Effector memory CD8-positive, alpha-beta T cell (primary cell): ENCODE measurements around the gene ERC1.

Experiments used
- ATAC-seq: fragments of 150-1000 bp; cut with Tn5 transposase; replicated peaks from 2 replicates; pipeline ENCODE4 v1.10.0; 2021; ENCODE audit warnings: mild to moderate bottlenecking, moderate library complexity
- DNase-seq, 3 experiments: peaks; one replicate each; pipeline ENCODE4 v3.0.0; 2021
- H3K27ac Mint-ChIP-seq, 2 donors: one replicate each; pipeline ENCODE4 v1.8.0; 2022; ENCODE audit warnings: mild to moderate bottlenecking in 2 of 2, mixed read lengths in 2 of 2, moderate library complexity in 2 of 2
- H3K27me3 Mint-ChIP-seq, 2 donors: one replicate each; pipeline ENCODE4 v1.8.0; 2022; ENCODE audit warnings: mixed read lengths in 2 of 2
- H3K36me3 Mint-ChIP-seq: one replicate; pipeline ENCODE4 v1.8.0; 2022; ENCODE audit warnings: mild to moderate bottlenecking, moderate library complexity, mixed read lengths; ENCODE audit not compliant: insufficient read depth
- H3K4me1 Mint-ChIP-seq, 2 donors: one replicate each; pipeline ENCODE4 v1.8.0; 2022; ENCODE audit warnings: low read depth in 2 of 2, mixed read lengths in 2 of 2
- H3K4me3 Mint-ChIP-seq, 2 donors: one replicate each; pipeline ENCODE4 v1.8.0; 2022; ENCODE audit warnings: mild to moderate bottlenecking in 2 of 2, mixed read lengths in 2 of 2, moderate library complexity in 2 of 2
- H3K9me3 Mint-ChIP-seq, 2 donors: one replicate each; pipeline ENCODE4 v1.8.0; 2022; ENCODE audit warnings: mixed read lengths in 2 of 2

Gene ERC1

DNA sequence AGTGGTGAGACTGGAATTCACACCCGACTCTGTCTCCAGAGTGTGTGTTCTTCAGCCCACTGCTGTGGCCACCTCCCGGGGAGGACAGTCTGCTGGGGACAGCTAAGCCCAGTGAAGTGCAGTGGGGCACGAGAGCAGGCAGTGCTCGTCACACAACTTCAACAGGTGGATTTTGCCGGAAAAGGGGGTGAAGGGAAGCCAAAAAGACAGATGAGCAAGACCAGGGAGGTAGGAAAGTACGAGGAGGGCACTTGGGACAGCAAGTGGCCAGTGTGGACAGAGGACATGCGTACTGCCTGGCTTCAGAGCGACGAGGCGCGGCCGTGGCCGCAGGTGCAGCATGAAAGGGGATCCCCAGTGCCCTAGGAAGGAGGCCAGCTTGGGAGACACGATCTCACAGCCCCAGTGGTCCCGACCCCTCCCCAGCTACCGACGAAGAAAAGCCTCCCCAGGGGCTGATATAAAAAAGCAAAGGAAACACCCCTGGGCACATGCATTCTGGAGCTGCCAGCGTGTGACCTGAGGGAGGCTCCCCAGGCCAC, 507.2 kb downstream of the ERC1 start:
- DNase-seq (no peak), ATAC-seq (no peak)
- H3K4me3 Mint-ChIP-seq, result no peak overlapping the region
- peaks cover 13 to 41% of the 10 kb centered on the region in 2 donors for H3K27me3 Mint-ChIP-seq
- H3K27ac Mint-ChIP-seq, result no peak overlapping the region
- no peaks in the 10 kb centered on the region for H3K9me3 Mint-ChIP-seq
- peaks cover 0 to 2% of the 10 kb centered on the region in 2 donors for H3K4me1 Mint-ChIP-seq
- H3K36me3 Mint-ChIP-seq, result peaks cover 8% of the 10 kb centered on the region

- Mint-ChIP-seq H3K27me3 (peaks cover 22 to 52% of the 10 kb centered on the region in 2 donors), H3K4me1 (peaks cover 3 to 5% of the 10 kb centered on the region in 2 donors), H3K9me3 (no peaks in the 10 kb centered on the region), H3K36me3 (peaks cover 8% of the 10 kb centered on the region), H3K4me3 (no peak overlapping the region), H3K27ac (no peak overlapping the region)
- ATAC-seq, result no peak
- DNase-seq, result no peak
These were observed 508.3 kb downstream of the ERC1 start for GRCh38 chr12:1499351-1499750.

DNA sequence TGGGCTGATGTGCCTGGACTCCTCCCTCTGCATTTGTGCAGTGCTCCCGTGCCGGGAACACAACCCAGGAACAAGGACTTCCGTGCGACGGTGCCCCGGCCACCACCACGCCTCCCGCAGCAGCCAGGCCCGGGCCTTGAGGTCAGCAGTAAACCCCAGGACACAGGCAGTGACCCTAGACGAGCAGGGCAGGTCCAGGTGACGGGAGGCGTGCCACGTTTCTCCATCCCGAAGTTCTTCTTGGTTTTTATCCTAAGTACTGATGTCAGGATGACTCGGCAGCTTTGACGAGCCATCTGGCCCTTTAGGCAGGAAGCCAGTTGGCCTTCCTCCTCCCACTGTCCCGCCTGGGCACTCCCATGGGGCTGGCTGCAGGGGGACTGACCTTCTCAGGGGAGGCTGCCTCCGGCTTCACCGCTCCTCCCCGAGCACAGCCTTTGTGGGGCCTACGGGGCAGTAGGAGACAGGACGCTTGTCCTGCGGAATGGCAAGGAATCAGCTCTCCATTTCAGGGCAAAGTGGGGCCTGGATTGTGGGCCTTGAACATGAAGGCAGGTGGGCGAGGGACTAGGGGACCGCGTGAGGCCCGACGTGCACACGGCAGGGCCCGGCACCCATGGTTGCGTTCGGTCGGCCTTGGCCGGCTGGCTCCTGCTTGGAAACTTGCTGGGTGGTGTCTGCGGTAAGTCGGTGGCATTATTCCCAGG, 509.2 kb downstream of the ERC1 start:
- peaks cover 8% of the 10 kb centered on the region for H3K36me3 Mint-ChIP-seq
- peaks cover 31 to 61% of the 10 kb centered on the region in 2 donors for H3K27me3 Mint-ChIP-seq
- peaks cover 9 to 11% of the 10 kb centered on the region in 2 donors for H3K4me1 Mint-ChIP-seq
- DNase-seq (no peak), ATAC-seq (no peak)
- H3K4me3 Mint-ChIP-seq, result no peak overlapping the region
- H3K9me3 Mint-ChIP-seq, result no peaks in the 10 kb centered on the region
- H3K27ac Mint-ChIP-seq, result no peak overlapping the region

- Mint-ChIP-seq H3K27me3 (peaks cover 32 to 66% of the 10 kb centered on the region in 2 donors), H3K4me1 (peaks cover 9 to 11% of the 10 kb centered on the region in 2 donors), H3K4me3 (no peak overlapping the region), H3K9me3 (no peaks in the 10 kb centered on the region), H3K27ac (no peak overlapping the region), H3K36me3 (peaks cover 8% of the 10 kb centered on the region)
- DNase-seq, result no peak
- ATAC-seq, result no peak
These were observed 510.0 kb downstream of the ERC1 start for GRCh38 chr12:1501001-1501400.

GRCh38 chr12:1501695-1502378, 510.8 kb downstream of the ERC1 start:
- Mint-ChIP-seq H3K27ac (no peak overlapping the region), H3K36me3 (peaks cover 8% of the 10 kb centered on the region), H3K27me3 (peaks cover 39 to 66% of the 10 kb centered on the region in 2 donors), H3K4me3 (no peak overlapping the region), H3K4me1 (peaks cover 9 to 11% of the 10 kb centered on the region in 2 donors), H3K9me3 (no peaks in the 10 kb centered on the region)
- no peak for DNase-seq
- ATAC-seq, result no peak

DNA sequence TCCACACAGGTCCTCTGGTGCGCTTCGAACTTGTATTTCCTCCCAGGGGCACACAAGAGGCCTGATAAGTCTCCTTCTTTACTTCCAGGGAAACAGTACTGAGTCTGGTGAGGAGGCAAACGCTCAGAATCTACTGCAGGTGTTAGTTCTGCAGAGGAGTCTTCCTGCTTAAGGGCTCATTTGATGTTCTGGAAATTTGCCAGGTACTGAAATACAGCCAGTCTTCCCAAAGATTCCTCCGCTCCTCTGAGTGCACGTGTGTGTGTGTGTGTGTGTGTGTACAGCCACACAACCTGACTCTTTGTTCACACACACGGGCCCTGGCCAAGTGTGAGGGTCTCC, 511.3 kb downstream of the ERC1 start:
- Mint-ChIP-seq H3K9me3 (no peaks in the 10 kb centered on the region), H3K27me3 (peaks cover 40 to 66% of the 10 kb centered on the region in 2 donors), H3K27ac (no peak overlapping the region), H3K4me1 (peaks cover 9 to 11% of the 10 kb centered on the region in 2 donors), H3K36me3 (peaks cover 6% of the 10 kb centered on the region), H3K4me3 (no peak overlapping the region)
- ATAC-seq, result no peak
- DNase-seq, result no peak

DNA sequence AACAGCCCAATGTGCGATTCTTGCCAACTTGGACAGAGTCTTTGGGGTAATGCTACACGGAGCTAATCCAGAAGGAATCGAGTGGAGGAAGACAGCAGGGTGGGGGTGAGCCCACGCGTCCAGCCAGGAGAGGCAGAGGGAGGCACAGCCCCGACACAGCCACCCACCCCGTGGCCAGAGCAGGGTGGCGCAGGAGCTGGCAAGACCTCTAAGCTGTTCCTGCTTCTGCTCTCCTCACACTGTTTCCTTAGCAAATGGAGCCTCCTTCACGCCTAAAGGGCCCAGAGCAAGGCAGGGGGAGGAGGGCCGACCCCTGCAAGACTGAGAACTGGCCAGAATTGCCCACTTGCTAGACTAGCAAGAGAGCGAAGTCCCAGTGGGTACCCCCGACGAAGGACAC, 511.8 kb downstream of the ERC1 start:
- DNase-seq (no peak), ATAC-seq (no peak)
- Mint-ChIP-seq H3K36me3 (peaks cover 3% of the 10 kb centered on the region), H3K27me3 (peaks cover 40 to 66% of the 10 kb centered on the region in 2 donors), H3K27ac (no peak overlapping the region), H3K4me1 (peaks cover 9 to 11% of the 10 kb centered on the region in 2 donors), H3K9me3 (no peaks in the 10 kb centered on the region), H3K4me3 (no peak overlapping the region)

DNA sequence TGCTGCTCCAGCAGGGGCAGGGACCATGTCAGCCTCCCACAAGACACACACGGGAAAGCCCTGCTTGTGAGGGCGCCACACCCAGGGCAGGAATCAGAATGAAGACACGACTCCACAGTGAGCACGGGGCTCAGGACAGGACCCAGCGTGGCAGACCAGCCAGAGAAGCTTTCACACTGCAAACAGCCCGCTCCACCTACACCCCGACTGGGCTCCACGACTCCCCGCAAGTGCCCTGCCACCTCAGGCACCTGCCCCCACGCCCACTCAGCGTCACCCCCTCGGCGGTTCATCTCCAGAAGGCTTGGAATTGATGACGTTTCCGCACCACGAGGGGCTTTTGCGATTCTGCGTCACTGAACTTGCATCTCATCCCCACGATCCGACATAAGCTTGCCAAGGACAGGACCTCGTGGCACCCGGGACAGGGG, 512.3 kb downstream of the ERC1 start:
- Mint-ChIP-seq H3K36me3 (no peaks in the 10 kb centered on the region), H3K27me3 (peaks cover 40 to 66% of the 10 kb centered on the region in 2 donors), H3K27ac (no peak overlapping the region), H3K4me3 (no peak overlapping the region), H3K9me3 (no peaks in the 10 kb centered on the region), H3K4me1 (peaks cover 9 to 11% of the 10 kb centered on the region in 2 donors)
- DNase-seq (no peak), ATAC-seq (no peak)

DNA sequence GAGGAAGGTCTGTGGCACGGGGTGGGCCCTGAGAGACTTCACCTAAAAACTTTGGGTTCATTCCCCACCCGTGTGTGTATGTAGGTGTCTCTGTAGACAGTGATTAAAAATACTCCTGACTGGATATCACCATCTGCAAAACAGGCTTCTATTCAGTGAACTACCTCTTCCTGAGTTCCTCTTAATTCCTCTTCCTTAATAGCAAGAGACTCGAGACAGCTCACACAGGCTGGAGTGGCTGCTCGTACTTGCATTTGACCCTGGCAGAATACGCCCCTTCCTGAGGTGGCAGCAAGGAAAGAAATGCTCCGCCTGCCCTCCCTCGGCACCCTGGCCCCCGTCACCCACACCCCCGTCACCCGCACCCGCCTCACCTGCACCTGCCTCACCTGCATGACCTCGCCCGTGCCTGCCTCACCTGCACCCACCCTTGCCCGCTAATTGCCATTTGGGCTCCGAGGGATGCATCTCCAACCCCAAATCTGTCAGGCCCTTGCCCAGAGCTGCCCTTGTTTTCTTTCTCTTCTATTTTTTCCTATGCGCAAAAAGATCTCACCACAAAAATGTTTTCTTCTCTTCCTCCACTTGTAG, 513.4 kb downstream of the ERC1 start:
- peak overlapping the region in 1 of 2 donors; percentile 30 for H3K27ac Mint-ChIP-seq
- no peaks in the 10 kb centered on the region for H3K36me3 Mint-ChIP-seq
- peaks cover 9 to 11% of the 10 kb centered on the region in 2 donors for H3K4me1 Mint-ChIP-seq
- no peak for DNase-seq
- peaks cover 40 to 64% of the 10 kb centered on the region in 2 donors for H3K27me3 Mint-ChIP-seq
- peak; percentile 29 for ATAC-seq
- H3K4me3 Mint-ChIP-seq, result peak overlapping the region; percentile 32 to 69
- H3K9me3 Mint-ChIP-seq, result no peaks in the 10 kb centered on the region

DNA sequence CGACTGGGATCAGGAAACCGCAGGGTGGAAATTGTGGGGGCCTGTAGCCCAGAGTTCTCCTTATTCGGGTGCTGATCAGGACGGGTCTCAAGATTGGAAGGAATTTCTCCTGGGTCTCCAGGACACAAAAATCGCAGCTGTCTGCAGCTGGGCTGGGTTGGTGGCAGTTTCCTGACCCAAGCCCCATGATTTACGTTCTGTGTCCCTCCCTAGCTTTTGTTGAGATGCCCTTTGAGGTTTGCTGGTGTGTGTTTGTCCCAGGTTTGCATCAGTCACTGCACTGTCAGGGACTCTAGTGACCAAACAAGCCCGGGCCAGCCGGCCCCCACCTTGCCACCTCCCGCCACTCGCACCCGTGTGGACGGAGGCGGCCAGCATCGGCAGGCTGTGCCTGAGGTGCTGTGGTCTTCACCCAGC, 513.9 kb downstream of the ERC1 start:
- peaks cover 9 to 11% of the 10 kb centered on the region in 2 donors for H3K4me1 Mint-ChIP-seq
- ATAC-seq (no peak), DNase-seq (no peak)
- peak overlapping the region in 1 of 2 donors; percentile 30 for H3K27ac Mint-ChIP-seq
- no peaks in the 10 kb centered on the region for H3K9me3 Mint-ChIP-seq
- H3K4me3 Mint-ChIP-seq, result peak overlapping the region; percentile 32 to 69
- H3K27me3 Mint-ChIP-seq, result peaks cover 40 to 64% of the 10 kb centered on the region in 2 donors
- no peaks in the 10 kb centered on the region for H3K36me3 Mint-ChIP-seq

GRCh38 chr12:1505576-1505975, 514.6 kb downstream of the ERC1 start:
- Mint-ChIP-seq H3K27ac (no peak overlapping the region), H3K36me3 (no peaks in the 10 kb centered on the region), H3K9me3 (no peaks in the 10 kb centered on the region), H3K27me3 (peaks cover 40 to 64% of the 10 kb centered on the region in 2 donors), H3K4me3 (no peak overlapping the region), H3K4me1 (peaks cover 9 to 11% of the 10 kb centered on the region in 2 donors)
- DNase-seq (no peak), ATAC-seq (no peak)

GRCh38 chr12:1507308-1507707, 516.3 kb downstream of the ERC1 start:
- no peaks in the 10 kb centered on the region for H3K36me3 Mint-ChIP-seq
- ATAC-seq (no peak), DNase-seq (no peak)
- H3K4me3 Mint-ChIP-seq, result no peak overlapping the region
- no peaks in the 10 kb centered on the region for H3K9me3 Mint-ChIP-seq
- H3K27ac Mint-ChIP-seq, result no peak overlapping the region
- H3K27me3 Mint-ChIP-seq, result peaks cover 36 to 53% of the 10 kb centered on the region in 2 donors
- H3K4me1 Mint-ChIP-seq, result peaks cover 9 to 11% of the 10 kb centered on the region in 2 donors

DNA sequence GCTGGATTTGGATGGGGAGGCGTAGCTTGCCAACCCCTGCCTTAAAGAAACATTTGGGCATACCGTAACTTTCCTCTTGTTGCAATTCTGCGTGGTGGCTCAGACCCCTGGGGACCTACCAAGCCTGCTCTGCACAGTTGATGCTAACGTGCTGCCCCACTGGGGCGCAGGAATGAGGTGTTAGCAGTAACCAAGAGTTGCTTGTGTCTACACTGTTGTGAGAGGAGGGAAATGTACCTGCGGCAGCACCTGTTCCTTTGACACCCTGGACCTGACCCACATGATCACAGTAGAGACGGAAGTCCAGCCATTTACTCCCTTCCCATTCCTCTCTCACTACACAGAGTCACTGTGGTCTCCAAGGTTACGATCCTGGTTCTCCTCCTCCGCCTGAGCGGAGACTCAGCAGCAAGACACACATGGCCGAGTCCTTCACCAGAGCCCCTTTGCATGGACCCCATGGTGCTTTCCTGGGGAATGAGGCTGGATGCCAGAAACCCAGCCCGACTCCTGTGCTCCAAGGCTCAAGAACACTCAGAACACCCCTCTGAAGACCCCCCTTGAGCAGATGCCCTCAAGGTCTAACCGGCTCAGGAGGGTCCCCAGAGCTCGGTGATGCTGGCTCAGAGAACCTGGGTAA, 518.5 kb downstream of the ERC1 start:
- H3K27ac Mint-ChIP-seq, result no peak overlapping the region
- H3K4me3 Mint-ChIP-seq, result no peak overlapping the region
- DNase-seq, result no peak
- peaks cover 16 to 31% of the 10 kb centered on the region in 2 donors for H3K27me3 Mint-ChIP-seq
- ATAC-seq, result no peak
- no peaks in the 10 kb centered on the region for H3K36me3 Mint-ChIP-seq
- peaks cover 3 to 4% of the 10 kb centered on the region in 2 donors for H3K4me1 Mint-ChIP-seq
- no peaks in the 10 kb centered on the region for H3K9me3 Mint-ChIP-seq
